ENCODE results near the gene TSEN54.

Gene TSEN54

GRCh38 chr17:75503976-75504346 lies 12.4 kb upstream of the TSEN54 start:
- DNase-seq (ENCODE audit: low read depth): no peak

- DNase-seq (ENCODE audit: low read depth): no peak
These were observed 11.8 kb upstream of the TSEN54 start for GRCh38 chr17:75504347-75505151.

- DNase-seq (ENCODE audit: low read depth): no peak
These were observed 11.2 kb upstream of the TSEN54 start for GRCh38 chr17:75505152-75505409.

- no peak for DNase-seq (ENCODE audit: low read depth)
These were observed 10.7 kb upstream of the TSEN54 start for GRCh38 chr17:75505640-75506039.

- DNase-seq (ENCODE audit: low read depth): no peak
These were observed 10.2 kb upstream of the TSEN54 start for GRCh38 chr17:75506134-75506533.

- DNase-seq (ENCODE audit: low read depth): no peak
These were observed 9.4 kb upstream of the TSEN54 start for GRCh38 chr17:75506888-75507287.

GRCh38 chr17:75507733-75508719 lies 8.3 kb upstream of the TSEN54 start:
- DNase-seq (ENCODE audit: low read depth): no peak

GRCh38 chr17:75508931-75509361 lies 7.4 kb upstream of the TSEN54 start:
- DNase-seq (ENCODE audit: low read depth): no peak

- DNase-seq (ENCODE audit: low read depth): no peak
These were observed 6.6 kb upstream of the TSEN54 start for GRCh38 chr17:75509528-75510258.

GRCh38 chr17:75511270-75511609 lies 5.1 kb upstream of the TSEN54 start:
- no peak for DNase-seq (ENCODE audit: low read depth)

- DNase-seq (ENCODE audit: low read depth): no peak
These were observed 4.4 kb upstream of the TSEN54 start for GRCh38 chr17:75511610-75512575.

- no peak for DNase-seq (ENCODE audit: low read depth)
These were observed 3.2 kb upstream of the TSEN54 start for GRCh38 chr17:75512926-75513640.

- no peak for DNase-seq (ENCODE audit: low read depth)
These were observed 2.7 kb upstream of the TSEN54 start for GRCh38 chr17:75513641-75514000.

GRCh38 chr17:75514299-75514918 lies 1.9 kb upstream of the TSEN54 start:
- DNase-seq (ENCODE audit: low read depth): no peak

- no peak for DNase-seq (ENCODE audit: low read depth)
These were observed 1.3 kb upstream of the TSEN54 start for GRCh38 chr17:75514919-75515495.

GRCh38 chr17:75515496-75516254 lies 653 bp upstream of the TSEN54 start, which contains the start of gene CASKIN2:
Gene CASKIN2 (minus strand): TSS chr17:75515537. CDS start chr17:75513804, 1,733 bp downstream.
- peak; percentile 75 for DNase-seq (ENCODE audit: low read depth)

- DNase-seq (ENCODE audit: low read depth): peak; percentile 26
These were observed 430 bp downstream of the TSEN54 start for GRCh38 chr17:75516619-75517296.

GRCh38 chr17:75517297-75517865 lies 1.1 kb downstream of the TSEN54 start:
- peak; percentile 21 for DNase-seq (ENCODE audit: low read depth)
